OCI-LY3 (cell line): ENCODE results near the gene CPS1.

Source experiments
- CTCF ChIP-seq: fragments of 200-600, 300-600 bp; sonication (generic); IDR thresholded peaks from 2 replicates; pipeline ENCODE4 v1.5.1; 2014; ENCODE audit warnings: antibody characterized with exemption, low read length, low read depth
- EZH2phosphoT487 ChIP-seq: fragments of 200-600 bp; shearing (Covaris generic); IDR thresholded peaks from 2 replicates; pipeline ENCODE4 v1.6.1; 2018; ENCODE audit warnings: antibody characterized with exemption, mixed run types, low read depth

- no peak for TF ChIP-seq CTCF
- no peak for TF ChIP-seq EZH2phosphoT487
Observed at GRCh38 chr2:210567279-210567678, 10.9 kb downstream of the CPS1 start.
